HG02885 (cell line): ENCODE data around the gene TUBB4B.
A peak's percentile ranks its signal among the peaks of the same experiment; 100 is the strongest.

Source experiments
- ATAC-seq: cut with Tn5 transposase; IDR thresholded peaks from one replicate; pipeline ENCODE4 v1.9.1; 2021; ENCODE audit warnings: mild to moderate bottlenecking; ENCODE audit not compliant: unreplicated experiment, poor library complexity

TUBB4B gene

GRCh38 chr9:137267933-137268355 is 26.9 kb downstream of the TUBB4B start:
- ATAC-seq: no peak

- no peak for ATAC-seq
Observed at GRCh38 chr9:137268538-137269201, 27.6 kb downstream of the TUBB4B start.

- no peak for ATAC-seq
Observed at GRCh38 chr9:137269231-137269772, 28.2 kb downstream of the TUBB4B start.

GRCh38 chr9:137270929-137271695 is 30.0 kb downstream of the TUBB4B start:
- no peak for ATAC-seq

GRCh38 chr9:137271696-137272076 is 30.6 kb downstream of the TUBB4B start:
- ATAC-seq: no peak

- no peak for ATAC-seq
Observed at GRCh38 chr9:137272241-137273094, 31.4 kb downstream of the TUBB4B start.

- no peak for ATAC-seq
Observed at GRCh38 chr9:137273095-137273490, 32.0 kb downstream of the TUBB4B start.

GRCh38 chr9:137273611-137274320 is 32.7 kb downstream of the TUBB4B start:
- no peak for ATAC-seq

- ATAC-seq: no peak
Observed at GRCh38 chr9:137275203-137275587, 34.1 kb downstream of the TUBB4B start.

GRCh38 chr9:137275588-137276472 is 34.7 kb downstream of the TUBB4B start:
- ATAC-seq: no peak

- no peak for ATAC-seq
Observed at GRCh38 chr9:137276473-137277328, 35.6 kb downstream of the TUBB4B start.

- peak; percentile 75 for ATAC-seq
Observed at GRCh38 chr9:137277329-137278041, 36.4 kb downstream of the TUBB4B start, which contains the start of gene TOR4A. TOR4A (plus strand) TSS chr9:137277726; CDS start chr9:137278690, 964 bp downstream.

GRCh38 chr9:137278061-137278701 is 37.1 kb downstream of the TUBB4B start:
- ATAC-seq: no peak

- no peak for ATAC-seq
Observed at GRCh38 chr9:137278721-137279711, 37.9 kb downstream of the TUBB4B start.

- no peak for ATAC-seq
Observed at GRCh38 chr9:137279741-137280473, 38.8 kb downstream of the TUBB4B start.
